Pancreas (tissue), 10 donors: ENCODE measurements around the gene CD1D. TPM values are rescaled to one million over a fixed set of nuclear protein-coding genes. Genes with fewer than 3 reads are reported as not detected.

Experiments
- ATAC-seq, 4 donors: fragments of 200-7000 bp; cut with Tn5 transposase; one replicate each; pipeline versions ENCODE4 v1.8.0 to v1.9.1; 2020; ENCODE audit warnings: mild to moderate bottlenecking in 4 of 4, moderate library complexity in 4 of 4
- DNase-seq, 6 donors: peaks; one replicate each; pipeline ENCODE4 v3.0.0-alpha.2; 2020
- FAIRE-seq: peaks from 2 replicates; lab custom pipeline; 2012; peaks lifted over from hg19 to GRCh38; lab: Jason Lieb, UNC
- H3K27ac ChIP-seq, 4 donors: fragments of 200-600 bp; sonication (generic); 1 replicate in 3 of 4; 2 replicates in 1 of 4; pipeline versions ENCODE4 v1.5.0 to v1.8.0; 2020
- H3K27me3 ChIP-seq, 4 donors: fragments of 200-600 bp; one replicate each; pipeline ENCODE4 v1.8.0; 2021
- H3K36me3 ChIP-seq, 3 donors: fragments of 200-600 bp; sonication (generic) in 1 of 3; one replicate each; pipeline versions ENCODE4 v1.5.0 to v1.8.0; 2020 to 2021
- H3K4me1 ChIP-seq, 3 donors: fragments of 200-600 bp; one replicate each; pipeline ENCODE4 v1.8.0; 2021
- H3K4me3 ChIP-seq, 4 donors: fragments of 200-600 bp; sonication (generic) in 2 of 4; one replicate each; pipeline versions ENCODE4 v1.5.0 to v1.8.0; 2020 to 2021
- H3K9me3 ChIP-seq, 4 donors: fragments of 200-600 bp; one replicate each; pipeline ENCODE4 v1.8.0; 2021
- CTCF ChIP-seq, 4 donors: fragments of 200-600 bp; sonication (generic) in 3 of 4; IDR thresholded peaks; one replicate each; pipeline versions ENCODE4 v1.5.0 to v1.8.0; 2021; ENCODE audit warnings: antibody characterized with exemption in 4 of 4
- WGBS, 2 donors: extraction: QIAGEN DNeasy Blood & Tissue Kit; methylation state at CpG; one replicate each; pipeline ENCODE4 v1.1.7; 2013; 5-methylcytosine and 5-hydroxymethylcytosine counted together
- intact Hi-C, 3 donors: fragments of 100-400 bp; cut with DNase I; formaldehyde crosslinking; loops; one replicate each; pipeline versions ENCODE4 v1.11.1 to v1.14.2; 2022
- polyA plus RNA-seq, 2 donors: library from polyadenylated mRNA; stranded (reverse); fragments of 200-250 nt; gene quantifications; one replicate each; pipeline ENCODE4 v1.2.3, GENCODE V29; 2013
- total RNA-seq, 6 donors: library from RNA; stranded (reverse); fragmentation: NEBNext Ultra II Directional in 4 of 6; extraction: Animal tissue kit (Norgen Biotek cat#: 25700) in 4 of 6; gene quantifications; one replicate each; pipeline versions ENCODE4 v1.2.1 to v1.2.4, GENCODE V29; 2021 to 2023
- donor health status: healthy with polysubstance abuse.
- donor health status: DM: no; HTN: no; CAD: no; lungs with moderate emphysema.
- donor health status: DM: no; HTN: no; CAD: no.
- donor health status: control.
- donor health status: control.
- donor health status: Bipolar disorder and iron deficiency.
- donor health status: DM: yes; HTN: yes; CAD: no.
- donor health status: DM: no; HTN: no; CAD: no.
- donor health status: DM: no; HTN: no; CAD: no.
- donor health status: DM: yes; HTN: yes; CAD: no.

Gene CD1D
- total and polyA plus RNA-seq, 8 donors = 0.08 to 1.3 (median 0.69) TPM

DNA sequence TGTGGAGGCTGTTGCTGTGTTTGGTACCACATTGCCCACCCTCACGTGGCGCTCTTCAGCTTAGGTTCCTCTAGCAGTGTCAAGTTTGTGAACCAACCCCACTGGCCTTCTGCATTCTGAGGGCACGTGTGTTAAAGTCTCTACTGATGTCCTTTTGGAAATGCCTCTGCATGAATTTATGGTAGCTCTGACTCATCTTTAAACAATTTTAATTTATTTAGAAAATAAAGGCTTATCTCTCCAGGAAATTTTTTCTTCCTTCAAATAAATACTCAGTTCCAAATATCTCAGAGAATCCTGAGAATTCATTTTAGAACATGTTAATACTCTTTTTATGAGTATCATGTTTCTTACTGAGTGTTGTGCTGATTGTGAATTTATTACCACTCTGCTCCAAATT, 5.5 kb downstream of the CD1D start:
- 29 to 38% methylated on average over 3 of the region's 3 CpGs for WGBS, 2 donors
- no peak for TF ChIP-seq CTCF (IDR thresholded peaks at IDR 0.05)
- Histone ChIP-seq H3K4me1 (no peaks in the 10 kb centered on the region), H3K9me3 (no peaks in the 10 kb centered on the region), H3K27ac (no peak overlapping the region), H3K27me3 (peaks cover 0 to 13% (median 0%) of the 10 kb centered on the region in 4 donors), H3K4me3 (no peak overlapping the region), H3K36me3 (no peaks in the 10 kb centered on the region)
- no peak for FAIRE-seq
- peak; percentile 19 to 55 (median 26) for ATAC-seq
- intact Hi-C loops = no loop called here
- no peak for DNase-seq

DNA sequence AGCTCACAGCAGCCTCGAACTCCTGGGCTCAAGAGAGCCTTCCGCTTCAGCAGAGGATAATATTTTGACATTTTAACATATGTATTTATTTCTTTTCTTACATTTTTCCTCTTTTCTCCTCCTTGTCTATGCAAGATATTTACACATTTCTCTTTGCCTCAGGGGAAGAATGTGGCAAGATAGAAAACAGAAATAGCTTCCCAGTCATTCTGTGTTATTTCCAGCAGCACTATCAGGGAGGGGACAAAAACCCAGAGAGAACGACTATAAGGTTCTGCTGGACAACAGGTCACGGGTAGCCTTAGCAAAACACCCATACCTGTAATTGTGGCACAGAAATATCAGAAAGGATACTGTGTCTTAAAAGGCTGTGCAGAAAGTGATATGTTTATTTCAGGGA, 7.9 kb downstream of the CD1D start:
- Histone ChIP-seq H3K4me3 (no peak overlapping the region), H3K27me3 (peaks cover 0 to 4% (median 0%) of the 10 kb centered on the region in 4 donors), H3K9me3 (no peaks in the 10 kb centered on the region), H3K27ac (no peak overlapping the region), H3K4me1 (no peaks in the 10 kb centered on the region), H3K36me3 (no peaks in the 10 kb centered on the region)
- intact Hi-C loops = no loop called here
- 61 to 69% methylated on average over 4 of the region's 4 CpGs for WGBS, 2 donors
- ATAC-seq (no peak), DNase-seq (no peak), FAIRE-seq (no peak)
- no peak for TF ChIP-seq CTCF (IDR thresholded peaks at IDR 0.05)

- no peak for TF ChIP-seq CTCF (IDR thresholded peaks at IDR 0.05)
- FAIRE-seq (no peak), ATAC-seq (no peak), DNase-seq (no peak)
- Histone ChIP-seq H3K4me3 (no peak overlapping the region), H3K4me1 (no peaks in the 10 kb centered on the region), H3K27ac (no peak overlapping the region), H3K9me3 (no peaks in the 10 kb centered on the region), H3K36me3 (no peaks in the 10 kb centered on the region), H3K27me3 (peaks cover 0 to 4% (median 0%) of the 10 kb centered on the region in 4 donors)
- intact Hi-C loops = no loop called here
- WGBS, 2 donors = 51 to 58% methylated on average over 3 of the region's 3 CpGs
These were observed 8.9 kb downstream of the CD1D start for GRCh38 chr1:158189624-158190023.

- TF ChIP-seq CTCF (IDR thresholded peaks at IDR 0.05) = no peak
- ATAC-seq = no peak
- 46 to 47% methylated on average over 6 of the region's 6 CpGs for WGBS, 2 donors
These were observed 10.6 kb downstream of the CD1D start for GRCh38 chr1:158191299-158191698.

DNA sequence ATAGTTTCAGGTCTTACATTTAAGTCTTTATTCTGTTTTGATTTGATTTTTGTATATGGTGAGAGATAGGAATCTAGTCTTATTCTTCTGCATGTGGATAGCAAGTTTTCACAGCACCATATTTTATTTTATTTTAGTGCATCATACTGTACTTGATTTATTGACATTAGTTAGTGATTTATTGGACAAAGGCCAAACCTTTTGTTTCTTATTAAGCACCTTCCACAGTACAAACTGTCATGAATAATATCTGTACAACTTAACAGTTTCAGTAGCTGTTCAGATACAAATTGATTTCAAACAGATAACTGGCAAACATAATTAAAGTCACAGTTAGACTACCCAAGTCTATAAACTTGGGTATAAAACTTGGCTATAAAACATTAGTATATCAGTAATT, 15.8 kb downstream of the CD1D start:
- intact Hi-C loops = no loop called here
- peaks cover 0 to 6% (median 0%) of the 10 kb centered on the region in 3 donors for H3K4me1 ChIP-seq
- FAIRE-seq = no peak

More at GRCh38 chr1:158191299-158191698, 10.6 kb downstream of the CD1D start:
- no peak for FAIRE-seq
- peaks cover 0 to 4% (median 0%) of the 10 kb centered on the region in 4 donors for H3K27me3 ChIP-seq
- no peaks in the 10 kb centered on the region for H3K9me3 ChIP-seq
- intact Hi-C loops = no loop called here
- no peaks in the 10 kb centered on the region for H3K4me1 ChIP-seq
- no peaks in the 10 kb centered on the region for H3K36me3 ChIP-seq
- H3K27ac ChIP-seq = no peak overlapping the region
- DNase-seq = no peak
- H3K4me3 ChIP-seq = no peak overlapping the region

More for the DNA sequence above, 15.8 kb downstream of the CD1D start:
- H3K27ac ChIP-seq = no peak overlapping the region
- ATAC-seq (no peak), DNase-seq (no peak)
- H3K4me3 ChIP-seq = no peak overlapping the region
- no peaks in the 10 kb centered on the region for H3K9me3 ChIP-seq
- no peak for TF ChIP-seq CTCF (IDR thresholded peaks at IDR 0.05)
- H3K36me3 ChIP-seq = no peaks in the 10 kb centered on the region
- peaks cover 0 to 6% (median 0%) of the 10 kb centered on the region in 4 donors for H3K27me3 ChIP-seq
